Prostate gland (tissue), 2 donors: ENCODE data around the gene AGPS. TPM values are rescaled to one million over a fixed set of nuclear protein-coding genes. Genes with fewer than 3 reads are reported as not detected.

ENCODE experiments used
- DNase-seq: peaks from one replicate; pipeline ENCODE4 v3.0.0-alpha.2; 2019; ENCODE audit warnings: low spot score
- H3K27ac ChIP-seq, 2 donors: fragments of 200-600 bp; sonication (generic); 2 replicates each; pipeline ENCODE4 v1.5.1; 2017 to 2019
- H3K27me3 ChIP-seq: fragments of 200-600 bp; sonication (generic); replicated peaks from 2 replicates; pipeline ENCODE4 v1.5.1; 2019; ENCODE audit not compliant: insufficient read depth
- H3K36me3 ChIP-seq, 2 donors: fragments of 200-600 bp; sonication (generic); 1 replicate in 1 of 2; 2 replicates in 1 of 2; pipeline versions ENCODE4 v1.5.1 to v1.8.1; 2017 to 2019
- H3K4me1 ChIP-seq: fragments of 200-600 bp; sonication (generic); replicated peaks from 2 replicates; pipeline ENCODE4 v1.5.1; 2019
- H3K4me3 ChIP-seq, 2 donors: fragments of 200-600 bp; sonication (generic); 2 replicates each; pipeline ENCODE4 v1.5.1; 2017 to 2019
- H3K9me3 ChIP-seq: fragments of 200-600 bp; sonication (generic); 2 replicates; pipeline ENCODE4 v1.5.1; 2017
- CTCF ChIP-seq, 4 experiments: fragments of 200-600 bp in 2 of 4; fragments of 450-650 bp in 2 of 4; sonication (generic) in 2 of 4; IDR thresholded peaks; 1 replicate in 3 of 4; 2 replicates in 1 of 4; pipeline ENCODE4 v1.5.1; 2016 to 2019; ENCODE audit warnings: antibody characterized with exemption in 4 of 4, mild to moderate bottlenecking in 2 of 4, moderate library complexity in 2 of 4
- POLR2A ChIP-seq: fragments of 450-650 bp; IDR thresholded peaks from one replicate; pipeline ENCODE4 v1.6.1; 2016; ENCODE audit warnings: antibody characterized with exemption, mild to moderate bottlenecking
- POLR2AphosphoS5 ChIP-seq: sonication (generic); formaldehyde crosslinking; IDR thresholded peaks from one replicate; pipeline ENCODE4 v1.6.1; 2017; ENCODE audit warnings: antibody characterized with exemption
- WGBS: methylation state at CpG from one replicate; pipeline ENCODE4 v1.1.5; 2018; 5-methylcytosine and 5-hydroxymethylcytosine counted together
- intact Hi-C: fragments of 100-400 bp; cut with DNase I; formaldehyde crosslinking; loops from one replicate; pipeline ENCODE4 v1.14.2; 2022
- total RNA-seq, 2 donors: library from RNA; depleted of rRNA; stranded (reverse); fragments of >200 nt; gene quantifications; one replicate each; pipeline ENCODE4 v1.1.0, GENCODE V29; 2016

Gene AGPS
- total RNA-seq, 2 donors from 2014 or later = 17.2 to 50.3 TPM

- no peaks in the 10 kb centered on the region for H3K4me1 ChIP-seq
- H3K27me3 ChIP-seq = no peaks in the 10 kb centered on the region
- no peak overlapping the region for H3K4me3 ChIP-seq
- H3K9me3 ChIP-seq = no peaks in the 10 kb centered on the region
- 95% methylated on average over 2 of the region's 2 CpGs for WGBS
- H3K36me3 ChIP-seq = no peaks in the 10 kb centered on the region
- no peak for TF ChIP-seq CTCF (IDR thresholded peaks at IDR 0.05)
- no peak for TF ChIP-seq POLR2A
- no peak for TF ChIP-seq POLR2AphosphoS5
- intact Hi-C loops = no loop called here
- no peak overlapping the region for H3K27ac ChIP-seq
- DNase-seq = no peak
These were observed 7.4 kb upstream of the AGPS start for GRCh38 chr2:177385151-177385550.

GRCh38 chr2:177391822-177392372 is 676 bp upstream of the AGPS start:
- TF ChIP-seq POLR2A = no peak
- no peak for TF ChIP-seq POLR2AphosphoS5
- no peak for TF ChIP-seq CTCF (IDR thresholded peaks at IDR 0.05)
- peak overlapping the region; percentile 57 to 59 for H3K4me3 ChIP-seq
- no peaks in the 10 kb centered on the region for H3K9me3 ChIP-seq
- no peaks in the 10 kb centered on the region for H3K27me3 ChIP-seq
- DNase-seq = no peak
- intact Hi-C loops = no loop called here
- peaks cover 6% of the 10 kb centered on the region for H3K4me1 ChIP-seq
- no peaks in the 10 kb centered on the region for H3K36me3 ChIP-seq
- 73% methylated on average over 4 of the region's 4 CpGs for WGBS
- no peak overlapping the region for H3K27ac ChIP-seq

- TF ChIP-seq POLR2AphosphoS5 (no peak), CTCF (IDR thresholded peaks at IDR 0.05) (no peak), POLR2A (no peak)
- Histone ChIP-seq H3K36me3 (no peaks in the 10 kb centered on the region), H3K27me3 (no peaks in the 10 kb centered on the region), H3K27ac (peak overlapping the region in 1 of 2 donors; percentile 41), H3K4me1 (peaks cover 6% of the 10 kb centered on the region), H3K4me3 (peak overlapping the region; percentile 57 to 59), H3K9me3 (no peaks in the 10 kb centered on the region)
- WGBS = 24% methylated on average over 8 of the region's 8 CpGs
- intact Hi-C loops = no loop called here
- no peak for DNase-seq
These were observed 706 bp downstream of the AGPS start for GRCh38 chr2:177393203-177393755.

DNA sequence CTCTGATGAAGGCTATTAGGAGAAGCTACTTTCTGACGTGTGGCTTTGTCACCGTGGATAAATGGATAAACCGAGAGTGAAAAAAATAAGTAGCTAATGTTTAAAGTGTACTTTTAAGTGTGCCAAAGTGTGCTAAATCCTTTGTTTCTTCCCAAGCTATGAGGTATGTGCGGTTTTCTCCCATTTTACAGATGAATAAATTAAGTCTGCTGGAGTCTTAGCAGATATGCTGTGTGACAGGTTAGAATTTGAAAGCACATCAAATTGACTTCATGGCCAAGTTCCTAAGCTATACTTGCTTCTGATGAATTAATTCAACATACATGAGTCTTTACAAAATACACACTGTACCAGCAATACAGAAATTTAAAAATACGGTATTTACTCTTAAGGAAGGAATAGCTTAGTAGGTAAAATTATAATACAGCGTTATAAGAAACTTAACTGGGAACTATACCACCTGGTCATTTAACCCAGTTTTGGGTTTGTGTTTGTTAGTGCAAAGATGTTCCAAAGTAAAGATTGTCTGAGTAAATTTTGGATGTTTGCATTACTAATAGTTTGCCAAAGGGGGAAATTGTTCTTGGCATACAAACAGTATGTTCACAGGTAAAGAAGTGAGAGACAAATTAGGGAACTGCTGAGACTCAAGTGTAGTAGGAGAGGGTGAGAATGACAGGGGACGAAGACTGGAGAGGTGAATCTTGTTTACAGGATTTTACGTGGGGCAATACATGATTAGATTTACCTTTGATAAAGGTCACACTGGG is 1.4 kb downstream of the AGPS start:
- Histone ChIP-seq H3K9me3 (no peaks in the 10 kb centered on the region), H3K4me3 (peak overlapping the region in 1 of 2 donors; percentile 59), H3K27ac (no peak overlapping the region), H3K27me3 (no peaks in the 10 kb centered on the region), H3K36me3 (no peaks in the 10 kb centered on the region), H3K4me1 (peaks cover 6% of the 10 kb centered on the region)
- WGBS = 64% methylated on average over 8 of the region's 8 CpGs
- DNase-seq = no peak
- intact Hi-C loops = no loop called here
- TF ChIP-seq POLR2A = no peak
- no peak for TF ChIP-seq POLR2AphosphoS5
- no peak for TF ChIP-seq CTCF (IDR thresholded peaks at IDR 0.05)
